GM23338 (cell line): ENCODE results near the gene CDC26. TPM values are rescaled to one million over a fixed set of nuclear protein-coding genes. Genes with fewer than 3 reads are reported as not detected.

Experiments
- ATAC-seq: fragments of 200-7000 bp; cut with Tn5 transposase; 3 replicates; pipeline ENCODE4 v1.9.1; 2020
- DNase-seq: peaks from one replicate; pipeline ENCODE4 v3.0.0-alpha.2; 2015; ENCODE audit warnings: low spot score
- H2AFZ ChIP-seq: fragments of 200-600 bp; sonication (generic); 2 replicates; pipeline ENCODE4 v1.8.0; 2016; ENCODE audit warnings: antibody characterized with exemption, mild to moderate bottlenecking, moderate library complexity
- H3F3A ChIP-seq: fragments of 200-600 bp; sonication (generic); replicated peaks from 2 replicates; pipeline ENCODE4 v1.8.0; 2017; ENCODE audit warnings: antibody characterized with exemption, mixed run types, low read depth
- H3K27ac ChIP-seq: fragments of 200-600 bp; sonication (generic); 2 replicates; pipeline ENCODE4 v1.6.1; 2016; ENCODE audit warnings: low read depth
- H3K27me3 ChIP-seq: fragments of 200-600 bp; sonication (generic); 2 replicates; pipeline ENCODE4 v1.8.0; 2016; ENCODE audit warnings: mild to moderate bottlenecking, mixed run types, moderate library complexity; ENCODE audit not compliant: insufficient read depth
- H3K36me3 ChIP-seq: fragments of 200-600 bp; sonication (generic); 2 replicates; pipeline ENCODE4 v1.8.0; 2016; ENCODE audit warnings: mild to moderate bottlenecking; ENCODE audit not compliant: insufficient read depth
- H3K4me1 ChIP-seq: fragments of 200-600 bp; sonication (generic); 2 replicates; pipeline ENCODE4 v1.8.0; 2016; ENCODE audit warnings: mild to moderate bottlenecking, moderate library complexity; ENCODE audit not compliant: insufficient read depth
- H3K4me2 ChIP-seq: fragments of 200-600 bp; sonication (generic); 2 replicates; pipeline ENCODE4 v1.7.1; 2017; ENCODE audit warnings: mixed run types
- H3K4me3 ChIP-seq: fragments of 200-600 bp; sonication (generic); 2 replicates; pipeline ENCODE4 v1.6.1; 2016; ENCODE audit warnings: mixed run types
- H3K79me2 ChIP-seq: fragments of 200-600 bp; sonication (generic); replicated peaks from 2 replicates; pipeline ENCODE4 v1.8.0; 2017; ENCODE audit warnings: mild to moderate bottlenecking; ENCODE audit not compliant: insufficient read depth
- H3K9me2 ChIP-seq: fragments of 200-600 bp; sonication (generic); 2 replicates; pipeline ENCODE4 v1.8.0; 2017; ENCODE audit not compliant: insufficient read depth
- H4K20me1 ChIP-seq: fragments of 200-600 bp; sonication (generic); replicated peaks from 2 replicates; pipeline ENCODE4 v1.8.0; 2017; ENCODE audit warnings: mild to moderate bottlenecking; ENCODE audit not compliant: insufficient read depth
- H3K27ac Mint-ChIP-seq: 2 replicates; pipeline ENCODE4 v1.8.0; 2020; ENCODE audit warnings: inconsistent platforms, mild to moderate bottlenecking, moderate library complexity, mixed read lengths
- H3K27me3 Mint-ChIP-seq: 3 replicates; pipeline ENCODE4 v1.8.0; 2022; ENCODE audit warnings: low read depth, mild to moderate bottlenecking, moderate library complexity, mixed read lengths, inconsistent platforms; ENCODE audit not compliant: insufficient read depth, poor library complexity
- H3K36me3 Mint-ChIP-seq: 3 replicates; pipeline ENCODE4 v1.8.0; 2021; ENCODE audit warnings: low read depth, mild to moderate bottlenecking, inconsistent platforms, moderate library complexity, mixed read lengths
- H3K4me1 Mint-ChIP-seq: 3 replicates; pipeline ENCODE4 v1.8.0; 2020; ENCODE audit warnings: mild to moderate bottlenecking, inconsistent platforms, mixed read lengths
- H3K4me3 Mint-ChIP-seq: 3 replicates; pipeline ENCODE4 v1.8.0; 2021; ENCODE audit warnings: moderate library complexity, mild to moderate bottlenecking, inconsistent platforms, mixed read lengths
- H3K9me3 Mint-ChIP-seq: 3 replicates; pipeline ENCODE4 v1.8.0; 2020; ENCODE audit warnings: moderate library complexity, mild to moderate bottlenecking, inconsistent platforms, mixed read lengths
- CTCF ChIP-seq, 2 experiments: fragments of 200-600 bp in 1 of 2; sonication (generic) in 1 of 2; conservative IDR thresholded peaks; 2 replicates each; pipeline versions ENCODE4 v1.5.1 to v1.6.1; 2016 to 2017; ENCODE audit warnings: antibody characterized with exemption in 2 of 2, low read depth in 2 of 2, mild to moderate bottlenecking in 2 of 2, moderate library complexity in 1 of 2
- ETS1 ChIP-seq: IDR thresholded peaks from 2 replicates; pipeline ENCODE4 v1.6.1; 2016; ENCODE audit warnings: antibody characterized with exemption
- EZH2 ChIP-seq: fragments of 200-600 bp; sonication (generic); IDR thresholded peaks from one replicate; pipeline ENCODE4 v1.8.0; 2017; ENCODE audit warnings: antibody characterized with exemption, mild to moderate bottlenecking, low read depth; ENCODE audit not compliant: unreplicated experiment
- EZH2phosphoT487 ChIP-seq: fragments of 200-600 bp; sonication (generic); IDR thresholded peaks from one replicate; pipeline ENCODE4 v1.8.1; 2018; ENCODE audit warnings: antibody characterized with exemption; ENCODE audit not compliant: unreplicated experiment
- JUNB ChIP-seq: IDR thresholded peaks from one replicate; pipeline ENCODE4 v1.6.1; 2016; ENCODE audit warnings: antibody characterized with exemption; ENCODE audit not compliant: unreplicated experiment
- POLR2AphosphoS5 ChIP-seq: IDR thresholded peaks from 2 replicates; pipeline ENCODE4 v1.6.1; 2016; ENCODE audit warnings: antibody characterized with exemption, low read depth
- ZNF114 ChIP-seq: fragments of 250-450 bp; sonication (Bioruptor Pico); IDR thresholded peaks from 2 replicates; pipeline ENCODE4 v1.5.0; 2020; ENCODE audit warnings: mild to moderate bottlenecking, moderate library complexity
- ZNF331 ChIP-seq: fragments of 250-450 bp; sonication (Bioruptor Pico); IDR thresholded peaks from 2 replicates; pipeline ENCODE4 v1.5.0; 2020; ENCODE audit warnings: low read depth, mild to moderate bottlenecking, moderate library complexity
- ZNF462 ChIP-seq: fragments of 250-450 bp; sonication (Bioruptor Pico); IDR thresholded peaks from 2 replicates; pipeline ENCODE4 v1.5.0; 2020; ENCODE audit warnings: mild to moderate bottlenecking, moderate library complexity
- polyA plus RNA-seq: library from polyadenylated mRNA; unstranded; fragments of >200 nt; fragmentation: Nextera tagmentation; extraction: Ambion mirVana; gene quantifications from 2 replicates; pipeline ENCODE4 v1.2.1, GENCODE V29; 2016
- total RNA-seq: library from RNA; depleted of rRNA; stranded (reverse); fragments of >200 nt; shearing (Covaris generic); gene quantifications from 2 replicates; pipeline ENCODE4 v1.2.3, GENCODE V29; 2014

The CDC26 gene
- total and polyA plus RNA-seq, 2 experiments from 2014 or later = 34.9 to 112 TPM

- Histone ChIP-seq H3K27ac (peak overlapping the region; percentile 61; the same call in 1 of the 2 replicates), H3F3A (no peaks in the 10 kb centered on the region), H3K4me2 (peak overlapping the region; percentile 97), H2AFZ (peak overlapping the region; percentile 92), H3K9me2 (no peaks in the 10 kb centered on the region), H3K36me3 (no peaks in the 10 kb centered on the region), H3K4me3 (peak overlapping the region; percentile 94), H4K20me1 (no peaks in the 10 kb centered on the region), H3K27me3 (no peaks in the 10 kb centered on the region), H3K79me2 (peaks cover 55% of the 10 kb centered on the region), H3K4me1 (peaks cover 9% of the 10 kb centered on the region; the same call in 1 of the 2 replicates)
- Mint-ChIP-seq H3K27ac (peak overlapping the region; percentile 95), H3K36me3 (no peaks in the 10 kb centered on the region; the same call in 2 of the 3 replicates), H3K9me3 (no peaks in the 10 kb centered on the region), H3K27me3 (peaks cover 9% of the 10 kb centered on the region), H3K4me3 (peak overlapping the region; percentile 98), H3K4me1 (peaks cover 15% of the 10 kb centered on the region)
- DNase-seq (no peak), ATAC-seq (peak; percentile 9)
- TF ChIP-seq ETS1 = no peak
- TF ChIP-seq EZH2phosphoT487 = no peak
These were observed 53.4 kb downstream of the CDC26 start for GRCh38 chr9:113221800-113222481.

GRCh38 chr9:113221003-113221799 lies 54.2 kb downstream of the CDC26 start, which contains the start of the genes FKBP15 and SLC31A1:
Gene FKBP15 (minus strand): TSS chr9:113221277. CDS start chr9:113221243, 34 bp downstream.
Gene SLC31A1 (plus strand): TSS chr9:113221544. CDS start chr9:113256149, 34,605 bp downstream.
- Histone ChIP-seq H3K4me3 (peak within 1 kb of the TSS; percentile 97), H3K4me2 (peak within 1 kb of the TSS; percentile 99), H2AFZ (peak within 1 kb of the TSS; percentile 96), H3F3A (no peaks in the 10 kb centered on the region), H3K36me3 (no peaks in the 10 kb centered on the region), H3K27me3 (no peaks in the 10 kb centered on the region), H3K4me1 (peaks cover 9% of the 10 kb centered on the region; the same call in 1 of the 2 replicates), H3K79me2 (peaks cover 55% of the 10 kb centered on the region), H3K9me2 (no peaks in the 10 kb centered on the region), H3K27ac (peak within 1 kb of the TSS; percentile 90), H4K20me1 (no peaks in the 10 kb centered on the region)
- peak within 1 kb of the TSS; percentile 95 for H3K27ac Mint-ChIP-seq
- no peaks in the 10 kb centered on the region; the same call in 2 of the 3 replicates for H3K36me3 Mint-ChIP-seq
- no peaks in the 10 kb centered on the region for H3K9me3 Mint-ChIP-seq
- ATAC-seq (peak; percentile 88), DNase-seq (peak; percentile 98)
- peaks cover 9% of the 10 kb centered on the region for H3K27me3 Mint-ChIP-seq
- H3K4me3 Mint-ChIP-seq = peak within 1 kb of the TSS; percentile 98
- peaks cover 15% of the 10 kb centered on the region for H3K4me1 Mint-ChIP-seq
- TF ChIP-seq EZH2 (no peak), ZNF462 (CRISPR knock-in tag) (no peak), JUNB (no peak), ZNF331 (no peak), ZNF114 (CRISPR knock-in tag) (no peak), CTCF (conservative IDR thresholded peaks at IDR 0.05; ENCODE audit: low read depth in 2 of 2) (no peak), POLR2AphosphoS5 (peak; percentile 77), ETS1 (peak; percentile 40; the same call in 1 of the 2 replicates)
